Endothelial cell of umbilical vein (primary cell): ENCODE data around the gene TMEM205.

Experiments
- CTCF ChIP-seq, 2 donors: IDR thresholded peaks; 1 replicate in 1 of 2; 2 replicates in 1 of 2; pipeline ENCODE4 v1.5.1; 2011; ENCODE audit warnings: low read length in 2 of 2, mild to moderate bottlenecking in 2 of 2, moderate library complexity in 2 of 2, control low read depth in 1 of 2, inconsistent platforms in 1 of 2, low read depth in 1 of 2; ENCODE audit not compliant: insufficient read depth in 1 of 2; ENCODE audit errors: extremely low read depth in 1 of 2
- EZH2 ChIP-seq: IDR thresholded peaks from 2 replicates; pipeline ENCODE4 v1.6.1; 2012; ENCODE audit warnings: borderline replicate concordance, low read depth, mild to moderate bottlenecking, moderate library complexity, low read length, inconsistent platforms; ENCODE audit not compliant: severe bottlenecking
- JUN ChIP-seq: IDR thresholded peaks from 2 replicates; pipeline ENCODE4 v1.6.1; 2011; ENCODE audit warnings: borderline replicate concordance, low read depth; ENCODE audit not compliant: insufficient read length, insufficient read depth
- POLR2A ChIP-seq: IDR thresholded peaks from 2 replicates; pipeline ENCODE4 v1.6.1; 2012; ENCODE audit warnings: low read depth, mild to moderate bottlenecking, control low read depth, low read length
- POLR2AphosphoS5 ChIP-seq: IDR thresholded peaks from 2 replicates; pipeline ENCODE4 v1.6.1; 2012; ENCODE audit warnings: low read depth, mild to moderate bottlenecking, control low read depth, low read length, moderate library complexity; ENCODE audit not compliant: insufficient read depth

GRCh38 chr19:11370744-11371143 is 24.7 kb upstream of the TMEM205 start:
- TF ChIP-seq CTCF (IDR thresholded peaks at IDR 0.05; ENCODE audit: extremely low read depth in 1 of 2, insufficient read depth in 1 of 2, low read depth in 1 of 2, low read length in 2 of 2), result no peak
- no peak for TF ChIP-seq POLR2A
- no peak for TF ChIP-seq EZH2
- no peak for TF ChIP-seq JUN
- no peak for TF ChIP-seq POLR2AphosphoS5
